ENCODE results near the gene RRP8. TPM values are rescaled to one million over a fixed set of nuclear protein-coding genes. Genes with fewer than 3 reads are reported as not detected.

RRP8 gene
- polyA plus RNA-seq, 3 donors: 8.6 to 16.0 (median 16.0) TPM

DNA sequence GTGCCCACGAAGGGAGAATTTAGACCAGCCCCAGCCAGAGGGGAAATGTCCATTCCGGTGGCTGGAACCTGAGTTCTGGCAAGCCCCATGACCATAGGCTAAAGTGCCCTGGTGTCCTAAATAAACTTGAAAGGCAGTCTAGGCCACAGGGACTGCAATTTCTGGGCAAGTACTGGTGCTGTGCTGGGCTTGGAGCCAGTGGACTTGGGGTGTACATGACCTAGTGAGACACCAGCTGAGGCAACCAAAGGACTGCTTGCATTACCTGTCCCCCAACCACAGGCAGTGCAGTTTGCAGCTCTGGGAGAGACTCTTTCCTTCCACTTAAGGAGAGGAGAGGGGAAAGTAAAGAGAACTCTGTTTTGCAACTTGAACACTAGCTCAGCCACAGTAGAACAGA, 23.7 kb downstream of the RRP8 start:
- 79 to 93% (median 80%) methylated on average over 2 of the region's 2 CpGs for WGBS, 3 donors

GRCh38 chr11:6578134-6578533, 25.3 kb downstream of the RRP8 start:
- WGBS, 3 donors: 85 to 91% (median 90%) methylated on average over 1 of the region's 1 CpG

More for the DNA sequence above, 23.7 kb downstream of the RRP8 start:
- H3K27ac ChIP-seq (ENCODE audit: low read depth, low read length): no peak overlapping the region

GRCh38 chr11:6576471-6577373, 26.7 kb downstream of the RRP8 start:
- H3K27ac ChIP-seq (ENCODE audit: low read depth, low read length): no peak overlapping the region
- WGBS, 3 donors: 9 to 55% (median 14%) methylated on average over 6 of the region's 6 CpGs

More at GRCh38 chr11:6578134-6578533, 25.3 kb downstream of the RRP8 start:
- no peak overlapping the region for H3K27ac ChIP-seq (ENCODE audit: low read depth, low read length)

- no peak overlapping the region for H3K27ac ChIP-seq (ENCODE audit: low read depth, low read length)
- 86 to 93% (median 91%) methylated on average over 6 of the region's 6 CpGs for WGBS, 3 donors
These were observed 28.4 kb downstream of the RRP8 start for GRCh38 chr11:6574816-6575715.

- no peak overlapping the region for H3K27ac ChIP-seq (ENCODE audit: low read depth, low read length)
- 70 to 76% (median 74%) methylated on average over 2 of the region's 2 CpGs for WGBS, 3 donors
These were observed 31.2 kb downstream of the RRP8 start for GRCh38 chr11:6572215-6572614.

DNA sequence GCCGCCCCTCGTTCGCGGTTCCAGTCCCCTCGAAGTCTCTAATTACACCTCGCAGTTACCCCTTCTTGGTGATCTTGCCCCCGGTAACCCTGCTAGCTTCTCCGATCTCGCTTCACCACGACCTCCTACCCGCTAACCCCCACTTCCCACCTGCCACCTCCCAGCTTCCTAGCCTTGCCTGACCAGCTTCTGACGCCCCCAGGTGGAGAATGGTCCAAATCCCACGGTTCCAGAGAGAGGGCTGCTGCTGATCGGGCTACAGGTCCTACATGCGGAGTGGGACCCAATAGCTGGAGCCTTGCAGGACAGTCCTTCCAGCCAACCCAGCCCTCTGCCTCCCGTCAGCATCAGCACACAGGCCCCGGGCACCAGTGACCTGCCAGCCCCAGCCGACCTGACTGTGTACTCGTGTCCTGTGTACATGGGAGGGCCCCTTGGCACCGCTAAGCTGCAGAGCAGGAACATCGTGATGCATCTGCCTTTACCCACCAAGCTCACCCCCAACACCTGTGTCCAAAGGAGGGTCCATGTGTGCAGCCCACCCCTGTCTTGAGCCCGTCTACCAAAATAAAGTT, 31.9 kb downstream of the RRP8 start:
- no peak overlapping the region for H3K27ac ChIP-seq (ENCODE audit: low read depth, low read length)
- WGBS, 3 donors: 76 to 84% (median 80%) methylated on average over 22 of the region's 22 CpGs

GRCh38 chr11:6570691-6571427, 32.6 kb downstream of the RRP8 start:
- WGBS, 3 donors: 72 to 80% (median 78%) methylated on average over 62 of the region's 62 CpGs
- H3K27ac ChIP-seq (ENCODE audit: low read depth, low read length): no peak overlapping the region

GRCh38 chr11:6569706-6570105, 33.7 kb downstream of the RRP8 start:
- no peak overlapping the region for H3K27ac ChIP-seq (ENCODE audit: low read depth, low read length)
- 83 to 93% (median 85%) methylated on average over 5 of the region's 5 CpGs for WGBS, 3 donors

DNA sequence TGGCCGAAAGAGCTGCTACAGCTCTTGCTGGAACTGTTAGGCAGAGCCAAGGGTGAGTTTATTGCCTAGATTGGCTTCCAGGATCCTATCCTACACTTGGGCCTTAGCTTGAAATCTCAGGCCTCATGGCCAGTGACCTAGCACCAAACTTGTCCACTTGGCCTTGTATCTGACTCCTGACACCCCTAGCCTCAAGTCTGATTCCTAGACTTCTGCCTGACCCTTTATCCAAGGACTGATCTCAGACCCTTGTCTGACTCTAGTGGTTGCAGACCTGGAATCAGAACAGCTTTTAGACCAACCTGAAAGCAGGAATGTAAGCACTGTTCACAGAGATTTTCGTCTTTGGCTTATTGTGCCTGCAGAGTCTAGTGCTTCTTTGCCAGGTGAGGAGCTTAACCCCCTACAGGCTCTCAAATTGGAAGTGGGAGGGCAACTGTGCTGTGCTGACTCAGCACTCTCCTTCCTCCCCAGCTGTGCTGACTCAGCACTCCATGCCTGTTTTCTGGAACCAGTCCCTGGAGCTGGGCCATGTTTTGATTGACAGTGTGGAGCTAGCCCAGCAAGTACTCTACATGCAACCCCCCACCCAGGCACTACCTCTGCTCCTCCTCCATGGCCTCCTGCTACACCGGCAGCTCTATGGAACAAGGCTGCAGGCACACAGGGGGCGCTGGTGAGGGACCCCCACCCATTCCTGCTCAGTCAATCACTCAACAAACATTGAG, 35.1 kb downstream of the RRP8 start:
- 45 to 73% (median 69%) methylated on average over 4 of the region's 4 CpGs for WGBS, 3 donors
- H3K27ac ChIP-seq (ENCODE audit: low read depth, low read length): no peak overlapping the region

DNA sequence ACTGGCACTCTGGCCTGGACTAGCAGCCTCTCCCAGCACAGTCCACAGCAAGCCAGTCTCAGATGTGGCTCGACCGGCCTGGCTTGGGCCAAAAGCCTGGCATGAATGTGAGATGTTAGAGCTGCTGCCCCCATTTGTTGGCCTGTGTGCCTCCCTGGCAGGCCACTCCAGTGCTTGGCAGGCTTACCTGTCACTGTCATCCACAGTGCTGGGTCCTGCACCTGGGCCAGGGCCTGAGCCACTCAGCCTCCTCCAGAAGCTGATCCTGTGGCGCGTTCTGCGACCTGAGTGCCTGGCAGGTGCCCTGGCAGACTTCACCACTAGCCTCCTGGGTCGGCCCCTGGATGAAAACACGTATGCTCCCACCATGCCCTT, 36.1 kb downstream of the RRP8 start:
- WGBS, 3 donors: 96 to 99% (median 99%) methylated on average over 7 of the region's 7 CpGs
- no peak overlapping the region for H3K27ac ChIP-seq (ENCODE audit: low read depth, low read length)

GRCh38 chr11:6566704-6567370, 36.6 kb downstream of the RRP8 start:
- WGBS, 3 donors: 91 to 94% (median 93%) methylated on average over 13 of the region's 13 CpGs
- H3K27ac ChIP-seq (ENCODE audit: low read depth, low read length): no peak overlapping the region

DNA sequence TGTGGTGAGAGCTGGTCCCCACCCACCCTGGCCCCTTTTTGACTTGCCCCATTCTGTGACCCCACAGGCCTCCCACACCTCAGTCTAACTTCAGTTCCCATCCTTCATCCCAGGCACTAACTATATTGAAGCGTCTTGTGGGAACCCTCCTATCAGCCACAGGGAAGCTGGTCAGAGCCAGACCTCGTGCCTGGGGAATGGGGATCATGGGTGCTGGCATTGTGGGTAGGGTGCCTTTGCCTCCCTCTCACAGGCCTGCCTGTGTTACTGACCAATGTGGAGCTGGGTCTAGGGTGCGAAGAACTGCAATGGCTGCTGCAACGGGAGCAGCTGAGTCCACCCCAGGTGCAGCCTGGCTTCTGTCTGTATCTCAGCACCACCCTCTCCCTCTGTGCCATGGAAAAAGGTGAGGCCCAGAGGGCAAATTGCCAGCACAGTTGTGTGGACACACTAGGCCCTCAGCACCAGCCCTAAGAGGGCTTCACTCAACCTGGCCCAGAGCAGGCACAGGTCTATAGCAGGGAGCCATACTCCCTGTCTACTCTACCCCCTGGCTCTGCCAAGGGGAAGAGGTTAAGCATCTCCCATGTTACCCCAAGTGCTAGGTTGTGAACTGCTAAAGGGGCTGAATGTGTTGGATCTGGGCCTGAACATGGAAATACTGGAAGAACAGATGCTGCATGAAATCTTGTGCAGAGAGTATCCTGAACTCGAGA, 37.3 kb downstream of the RRP8 start:
- no peak overlapping the region for H3K27ac ChIP-seq (ENCODE audit: low read depth, low read length)
- 84 to 96% (median 94%) methylated on average over 5 of the region's 5 CpGs for WGBS, 3 donors

DNA sequence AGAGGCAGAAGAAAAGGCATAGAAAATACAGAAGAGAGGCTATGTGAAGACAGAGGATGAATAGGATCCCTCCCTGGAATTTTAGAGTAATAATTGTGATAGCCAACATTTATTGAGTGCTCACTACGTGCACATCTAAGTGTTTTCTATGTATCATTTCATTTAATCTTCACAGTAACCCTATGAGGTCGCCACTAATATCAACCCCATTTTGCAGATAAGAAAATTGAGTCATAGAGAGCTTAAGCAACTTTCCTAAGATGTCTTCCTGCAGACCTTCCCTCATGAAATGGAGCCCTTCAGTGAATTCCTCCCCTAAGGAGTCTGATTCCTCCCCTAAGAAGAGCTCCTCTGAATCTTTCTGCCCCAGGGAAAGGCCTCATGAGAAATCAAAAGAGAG, 38.1 kb downstream of the RRP8 start:
- H3K27ac ChIP-seq (ENCODE audit: low read depth, low read length): no peak overlapping the region
- 73 to 86% (median 81%) methylated on average over 2 of the region's 2 CpGs for WGBS, 3 donors

DNA sequence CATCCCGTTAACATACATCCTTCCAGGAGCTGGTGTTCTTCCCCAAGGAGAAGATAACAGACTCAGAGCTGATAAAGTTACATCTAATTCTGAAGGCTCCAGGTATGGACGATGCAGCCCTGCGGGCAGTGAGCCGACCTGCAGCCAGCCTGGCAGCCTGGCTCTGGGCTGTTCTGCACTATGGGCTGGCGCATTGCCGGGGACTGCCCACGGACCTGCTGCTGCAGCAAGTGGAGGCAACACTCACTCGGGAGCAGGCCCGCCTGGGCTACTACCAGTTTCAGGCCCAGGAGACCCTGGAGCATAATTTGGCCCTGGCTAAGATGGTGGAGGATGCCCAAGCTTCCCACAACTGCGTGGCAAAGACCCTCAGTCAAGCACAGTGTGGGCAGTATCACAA, 39.7 kb downstream of the RRP8 start:
- no peak overlapping the region for H3K27ac ChIP-seq (ENCODE audit: low read depth, low read length)
- WGBS, 3 donors: 89 to 96% (median 93%) methylated on average over 10 of the region's 10 CpGs

GRCh38 chr11:6563121-6563619, 40.2 kb downstream of the RRP8 start:
- WGBS, 3 donors: 89 to 94% (median 93%) methylated on average over 4 of the region's 4 CpGs

GRCh38 chr11:6561288-6561687, 42.1 kb downstream of the RRP8 start:
- no peak overlapping the region for H3K27ac ChIP-seq (ENCODE audit: low read depth, low read length)
- WGBS, 3 donors: 93 to 97% (median 95%) methylated on average over 3 of the region's 3 CpGs

More at GRCh38 chr11:6563121-6563619, 40.2 kb downstream of the RRP8 start:
- H3K27ac ChIP-seq (ENCODE audit: low read depth, low read length): no peak overlapping the region
